Osteocyte (in vitro differentiated cells): ENCODE results near the gene SH3PXD2A. TPM values are rescaled to one million over a fixed set of nuclear protein-coding genes. Genes with fewer than 3 reads are reported as not detected.

Experiments
- DNase-seq: peaks from one replicate; pipeline ENCODE4 v3.0.0; 2021; ENCODE audit warnings: mixed read lengths; ENCODE audit not compliant: unreplicated experiment; ENCODE audit errors: extremely low spot score
- H3K27ac Mint-ChIP-seq: one replicate; pipeline ENCODE4 v1.8.0; 2021; ENCODE audit warnings: mild to moderate bottlenecking, mixed read lengths; ENCODE audit not compliant: unreplicated experiment
- H3K27me3 Mint-ChIP-seq: one replicate; pipeline ENCODE4 v1.8.0; 2021; ENCODE audit warnings: mixed read lengths; ENCODE audit not compliant: unreplicated experiment
- H3K36me3 Mint-ChIP-seq: one replicate; pipeline ENCODE4 v1.8.0; 2021; ENCODE audit warnings: mixed read lengths; ENCODE audit not compliant: unreplicated experiment
- H3K4me1 Mint-ChIP-seq: one replicate; pipeline ENCODE4 v1.8.0; 2021; ENCODE audit warnings: mixed read lengths; ENCODE audit not compliant: unreplicated experiment
- H3K4me3 Mint-ChIP-seq: one replicate; pipeline ENCODE4 v1.8.0; 2021; ENCODE audit warnings: mild to moderate bottlenecking, moderate library complexity, mixed read lengths; ENCODE audit not compliant: unreplicated experiment
- H3K9me3 Mint-ChIP-seq: one replicate; pipeline ENCODE4 v1.8.0; 2021; ENCODE audit warnings: mixed read lengths; ENCODE audit not compliant: unreplicated experiment
- CTCF ChIP-seq: fragments of 200-600 bp; sonication (generic); IDR thresholded peaks from 2 replicates; pipeline ENCODE4 v1.5.0; 2021; ENCODE audit warnings: antibody characterized with exemption, mild to moderate bottlenecking, moderate library complexity
- total RNA-seq: library from RNA; stranded (reverse); gene quantifications from 2 replicates; pipeline ENCODE4 v1.2.1, GENCODE V29; 2021

The SH3PXD2A gene
- total RNA-seq, 1 donor from 2014 or later = 43.0 TPM

- Mint-ChIP-seq H3K27ac (no peak overlapping the region), H3K4me1 (peaks cover 2% of the 10 kb centered on the region), H3K4me3 (no peak overlapping the region), H3K27me3 (no peaks in the 10 kb centered on the region), H3K36me3 (no peaks in the 10 kb centered on the region), H3K9me3 (no peaks in the 10 kb centered on the region)
- TF ChIP-seq CTCF = no peak
- no peak for DNase-seq
These were observed 107.4 kb downstream of the SH3PXD2A start for GRCh38 chr10:103748020-103748419.

GRCh38 chr10:103747193-103747865 lies 108.0 kb downstream of the SH3PXD2A start:
- no peak for TF ChIP-seq CTCF
- no peaks in the 10 kb centered on the region for H3K9me3 Mint-ChIP-seq
- DNase-seq = no peak
- no peak overlapping the region for H3K27ac Mint-ChIP-seq
- no peaks in the 10 kb centered on the region for H3K36me3 Mint-ChIP-seq
- no peaks in the 10 kb centered on the region for H3K27me3 Mint-ChIP-seq
- peaks cover 2% of the 10 kb centered on the region for H3K4me1 Mint-ChIP-seq
- no peak overlapping the region for H3K4me3 Mint-ChIP-seq

- DNase-seq = no peak
- no peaks in the 10 kb centered on the region for H3K36me3 Mint-ChIP-seq
- peaks cover 1% of the 10 kb centered on the region for H3K4me1 Mint-ChIP-seq
- no peaks in the 10 kb centered on the region for H3K9me3 Mint-ChIP-seq
- TF ChIP-seq CTCF = no peak
- H3K4me3 Mint-ChIP-seq = no peak overlapping the region
- H3K27me3 Mint-ChIP-seq = no peaks in the 10 kb centered on the region
- no peak overlapping the region for H3K27ac Mint-ChIP-seq
These were observed 108.8 kb downstream of the SH3PXD2A start for GRCh38 chr10:103746598-103746997.

GRCh38 chr10:103745341-103746247 lies 109.8 kb downstream of the SH3PXD2A start:
- Mint-ChIP-seq H3K27ac (no peak overlapping the region), H3K36me3 (no peaks in the 10 kb centered on the region), H3K9me3 (no peaks in the 10 kb centered on the region), H3K27me3 (no peaks in the 10 kb centered on the region), H3K4me1 (peaks cover 1% of the 10 kb centered on the region), H3K4me3 (no peak overlapping the region)
- DNase-seq = no peak
- no peak for TF ChIP-seq CTCF

GRCh38 chr10:103742824-103743223 lies 112.6 kb downstream of the SH3PXD2A start:
- Mint-ChIP-seq H3K4me1 (peaks cover 16% of the 10 kb centered on the region), H3K27ac (no peak overlapping the region), H3K27me3 (no peaks in the 10 kb centered on the region), H3K9me3 (no peaks in the 10 kb centered on the region), H3K36me3 (no peaks in the 10 kb centered on the region), H3K4me3 (no peak overlapping the region)
- no peak for DNase-seq
- no peak for TF ChIP-seq CTCF
